T1000 (cell line): ENCODE measurements around the gene TNFAIP2.
"Not testable (repeated sequence)": the region's sequence is repeated elsewhere in the genome, so short reads cannot be mapped to it uniquely, and the experiment has no call there.

ENCODE experiments used
- DNase-seq: peaks from one replicate; lab custom pipeline; 2025; ENCODE audit warnings: mixed read lengths; lab: John Stamatoyannopoulos, UW

Gene TNFAIP2

DNA sequence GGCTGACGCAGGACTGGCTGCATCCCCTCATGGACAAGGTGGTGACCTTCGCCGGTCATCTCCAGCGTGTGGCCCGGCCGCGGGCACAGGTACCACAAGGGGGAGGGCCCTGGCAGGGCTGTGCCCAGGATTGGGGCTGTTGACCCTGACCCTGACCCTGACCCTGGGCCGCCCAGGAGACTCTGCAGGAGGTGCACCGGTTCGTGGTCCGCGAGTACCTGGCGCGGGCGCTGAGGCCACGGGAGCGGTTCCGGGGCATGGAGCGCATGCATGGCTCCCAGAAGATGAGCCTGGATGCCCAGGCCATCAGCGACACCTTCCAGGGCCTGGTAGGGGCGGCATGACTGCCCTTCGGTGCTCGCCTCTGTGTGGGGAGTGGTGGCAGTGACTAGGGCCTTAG, 15.8 kb upstream of the TNFAIP2 start:
- no peak for DNase-seq

DNA sequence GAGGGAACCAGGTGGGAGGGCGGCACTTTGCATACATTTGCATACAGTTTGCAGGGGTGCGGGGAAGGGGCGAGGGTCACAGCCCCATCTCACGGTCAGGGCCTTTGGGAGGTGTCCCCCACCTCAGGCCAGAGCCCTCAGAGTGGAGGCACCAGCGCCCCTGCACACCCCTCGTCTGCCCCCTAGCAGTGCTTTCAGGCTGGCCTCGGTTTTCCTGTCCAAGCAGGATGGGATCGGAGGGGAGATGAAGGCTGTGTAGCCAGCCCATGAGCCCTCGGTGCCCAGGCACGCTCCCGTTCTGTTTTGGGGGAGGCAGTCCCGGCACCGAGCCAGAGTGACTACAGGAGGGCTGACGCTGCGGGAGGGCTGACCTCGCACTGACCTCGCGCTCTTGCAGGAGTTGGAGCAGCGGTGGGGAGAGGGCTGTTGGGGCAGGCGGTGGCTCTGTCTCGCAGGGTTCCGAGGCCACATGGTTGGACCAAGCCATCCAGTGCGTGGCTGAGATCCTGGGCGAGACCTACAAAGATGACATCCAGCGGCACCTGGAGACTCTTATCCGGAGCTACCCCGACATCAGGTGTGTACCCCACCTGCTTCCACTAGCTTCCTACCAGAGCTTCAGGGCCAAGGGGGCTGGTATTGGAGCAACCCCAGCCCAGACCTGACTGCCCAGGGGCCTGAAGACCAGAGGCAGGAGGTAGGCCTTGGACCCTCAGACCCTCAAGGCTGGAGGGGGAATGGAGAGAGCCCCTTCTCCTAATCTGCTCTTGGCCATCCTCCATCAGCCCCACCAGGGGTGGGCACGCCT, 15.1 kb upstream of the TNFAIP2 start:
- DNase-seq, result no peak

DNA sequence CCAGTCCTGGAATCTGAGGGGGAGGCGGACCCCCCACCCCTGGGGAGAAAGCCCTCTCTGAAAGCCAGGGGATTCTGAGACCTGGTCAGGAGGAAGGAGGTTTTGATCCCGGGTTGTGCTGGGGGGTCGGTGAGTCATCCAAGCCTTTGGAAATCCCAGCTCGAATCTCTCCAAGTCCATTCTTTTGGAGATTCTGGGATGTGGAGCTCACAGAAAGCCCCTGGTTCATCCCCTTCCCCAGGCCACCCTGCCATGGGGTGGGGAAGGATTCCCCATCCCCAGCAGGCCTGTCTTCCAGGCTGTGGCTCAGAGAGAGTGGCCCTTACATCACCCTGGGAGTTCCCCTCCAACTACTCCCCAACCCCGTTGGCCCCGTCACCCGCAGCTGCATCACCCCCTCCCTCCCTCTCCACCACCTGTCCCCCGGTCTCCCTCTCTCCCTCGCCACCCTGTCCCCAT, 14.5 kb upstream of the TNFAIP2 start:
- DNase-seq, result no peak

DNA sequence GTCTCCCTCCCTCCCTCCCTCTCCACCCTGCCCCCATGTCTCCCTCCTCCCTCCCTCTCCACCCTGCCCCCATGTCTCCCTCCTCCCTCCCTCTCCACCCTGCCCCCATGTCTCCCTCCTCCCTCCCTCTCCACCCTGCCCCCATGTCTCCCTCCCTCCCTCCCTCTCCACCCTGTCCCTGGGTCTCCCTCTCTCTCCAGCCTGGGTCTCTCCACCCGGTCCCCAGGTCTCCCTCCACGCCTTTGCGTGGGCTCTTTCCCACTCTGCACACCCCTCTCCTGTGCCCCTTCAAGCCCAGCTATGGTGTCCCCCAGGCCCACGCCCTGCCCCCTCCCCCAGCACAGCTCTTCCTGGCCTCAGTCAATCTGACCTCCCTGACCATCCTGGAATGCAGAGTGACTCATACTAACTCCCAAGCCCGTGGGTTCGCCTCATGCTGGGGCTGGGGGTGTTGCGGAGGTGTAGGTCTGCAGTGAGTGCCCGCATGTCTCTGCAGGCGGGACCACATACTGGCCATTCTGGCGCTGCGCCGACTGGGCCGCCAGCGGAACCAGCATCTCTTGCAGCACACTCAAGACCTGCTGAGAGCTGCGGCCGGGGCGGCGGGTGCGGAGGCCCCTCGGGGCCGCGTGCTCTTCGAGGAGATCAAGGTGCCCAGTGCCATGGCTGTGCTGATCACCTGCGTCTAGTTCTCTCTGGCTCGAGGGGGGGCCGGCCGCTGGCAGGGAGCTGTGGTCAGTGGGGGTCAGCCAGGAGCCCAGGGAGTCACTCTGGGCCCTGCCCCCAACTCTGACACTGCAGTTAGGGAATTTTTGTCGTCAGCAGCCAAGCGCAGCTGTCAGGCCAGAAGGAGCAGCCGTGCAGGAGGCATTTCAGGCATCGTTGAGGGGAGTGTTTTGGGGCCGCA, 13.5 kb upstream of the TNFAIP2 start:
- peak; percentile 46 for DNase-seq

DNA sequence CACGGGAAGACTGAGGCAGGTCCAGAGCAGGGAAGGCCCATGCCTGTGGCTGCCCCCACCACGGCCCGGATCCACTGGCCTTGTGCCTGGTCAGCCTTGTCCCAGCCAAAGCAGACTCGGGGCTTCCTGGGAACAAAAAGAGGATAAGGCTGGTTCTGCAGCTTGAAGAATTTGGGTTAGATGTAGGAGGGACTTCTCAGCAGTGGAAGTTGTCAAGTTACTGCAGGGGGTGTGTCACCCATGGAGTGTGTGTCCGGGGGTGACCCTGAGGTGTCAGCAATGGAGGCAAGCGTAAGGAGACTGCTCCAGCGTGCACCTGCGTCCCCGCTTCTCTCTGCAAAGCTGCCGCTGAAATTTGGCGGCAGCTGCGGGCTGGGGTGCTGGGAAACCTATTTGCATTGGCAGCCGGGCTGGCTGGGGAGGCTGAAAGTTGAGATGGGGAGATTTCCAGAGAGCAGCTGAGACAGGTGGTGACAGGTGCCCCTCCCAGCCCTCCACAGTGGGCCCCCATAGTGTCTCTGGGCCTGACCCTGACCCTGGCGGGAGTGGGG, 12.5 kb upstream of the TNFAIP2 start:
- DNase-seq, result no peak

- no peak for DNase-seq
Measured at GRCh38 chr14:103111232-103111868, 11.9 kb upstream of the TNFAIP2 start.

- DNase-seq, result no peak
Measured at GRCh38 chr14:103112400-103113243, 10.6 kb upstream of the TNFAIP2 start.

DNA sequence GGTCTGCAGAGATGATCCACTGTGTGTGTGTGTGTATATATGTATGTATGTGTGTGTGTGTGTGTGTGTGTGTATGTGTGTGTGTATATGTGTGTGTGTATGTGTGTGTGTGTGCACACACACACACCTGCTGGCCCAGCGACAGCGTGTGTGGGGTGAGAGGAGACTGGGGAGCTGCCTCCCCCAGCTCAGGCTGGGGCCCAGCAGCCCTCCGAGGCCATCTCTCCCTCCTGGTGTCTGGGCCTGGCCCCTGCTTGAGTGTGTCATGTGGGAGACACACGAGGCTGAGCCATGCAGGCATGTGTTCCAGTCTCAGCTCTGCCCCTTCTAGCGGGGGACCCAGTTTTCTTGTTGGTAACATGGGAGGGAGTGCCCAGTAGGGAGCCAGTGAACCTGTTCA, 10.0 kb upstream of the TNFAIP2 start:
- no peak for DNase-seq

- no peak for DNase-seq
Measured at GRCh38 chr14:103113774-103114173, 9.5 kb upstream of the TNFAIP2 start.

DNA sequence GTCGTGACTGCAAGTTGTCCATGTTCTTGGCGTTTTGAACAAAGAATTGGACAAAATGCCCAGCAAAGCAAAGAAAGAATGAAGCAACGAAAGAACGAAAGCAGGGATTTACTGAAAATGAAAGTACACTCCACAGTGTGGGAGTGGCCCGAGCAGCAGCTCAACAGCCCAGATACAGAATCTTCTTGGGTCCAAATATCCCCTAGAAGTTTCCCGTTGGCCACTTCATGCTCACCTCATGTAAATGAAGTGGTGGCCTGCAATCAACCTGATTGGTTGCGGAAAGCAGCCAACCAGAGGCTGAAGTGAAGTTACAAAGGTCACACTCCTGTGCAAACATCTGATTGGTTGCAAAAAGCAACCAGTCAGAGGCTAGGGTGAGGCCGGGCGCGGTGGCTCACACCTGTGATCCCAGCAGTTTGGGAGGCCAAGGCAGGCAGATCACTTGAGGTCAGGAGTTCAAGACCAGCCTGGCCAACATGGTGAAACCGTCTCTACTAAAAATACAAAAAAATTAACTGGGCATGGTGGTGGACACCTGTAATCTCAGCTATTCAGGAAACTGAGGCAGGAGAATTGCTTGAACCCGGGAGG, 8.1 kb upstream of the TNFAIP2 start:
- not testable (repeated sequence) for DNase-seq

DNA sequence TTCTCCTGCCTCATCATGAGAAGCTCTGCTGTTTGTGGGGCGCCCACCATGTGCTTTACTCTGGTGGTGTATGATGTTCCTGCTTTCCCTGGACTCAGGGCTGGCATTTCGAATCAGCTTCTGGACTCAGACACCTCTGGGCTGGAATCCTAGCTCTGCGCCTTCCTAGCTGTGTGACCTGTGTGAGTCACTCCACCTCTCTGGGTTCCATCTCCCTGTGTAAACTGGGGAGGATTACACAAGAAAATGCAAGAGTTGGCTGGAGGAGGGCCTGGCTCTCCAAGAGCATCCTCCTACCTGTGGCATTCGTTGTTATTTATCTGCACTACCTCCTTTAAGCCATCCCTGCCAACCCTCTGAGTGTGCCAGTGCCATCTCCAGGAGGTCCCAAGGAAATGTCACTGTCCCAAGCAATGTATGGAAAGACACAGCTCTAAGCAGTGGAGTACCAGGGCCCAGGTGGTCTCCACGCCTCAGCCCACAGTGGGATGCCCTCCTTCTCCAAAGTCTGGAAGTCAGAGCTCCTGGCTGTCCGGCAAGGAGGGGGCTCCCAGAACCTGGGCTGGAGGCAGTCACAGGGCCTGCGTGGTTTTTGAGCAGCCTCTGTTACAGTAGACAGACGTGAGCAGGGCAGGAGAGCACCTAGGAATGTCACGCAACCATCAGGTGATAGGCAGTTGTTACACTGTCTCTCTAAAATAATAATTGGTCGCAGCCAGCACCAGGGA, 7.3 kb upstream of the TNFAIP2 start:
- no peak for DNase-seq

- no peak for DNase-seq
Measured at GRCh38 chr14:103116636-103117035, 6.6 kb upstream of the TNFAIP2 start.

- not testable (repeated sequence) for DNase-seq
Measured at GRCh38 chr14:103117499-103117898, 5.8 kb upstream of the TNFAIP2 start.

DNA sequence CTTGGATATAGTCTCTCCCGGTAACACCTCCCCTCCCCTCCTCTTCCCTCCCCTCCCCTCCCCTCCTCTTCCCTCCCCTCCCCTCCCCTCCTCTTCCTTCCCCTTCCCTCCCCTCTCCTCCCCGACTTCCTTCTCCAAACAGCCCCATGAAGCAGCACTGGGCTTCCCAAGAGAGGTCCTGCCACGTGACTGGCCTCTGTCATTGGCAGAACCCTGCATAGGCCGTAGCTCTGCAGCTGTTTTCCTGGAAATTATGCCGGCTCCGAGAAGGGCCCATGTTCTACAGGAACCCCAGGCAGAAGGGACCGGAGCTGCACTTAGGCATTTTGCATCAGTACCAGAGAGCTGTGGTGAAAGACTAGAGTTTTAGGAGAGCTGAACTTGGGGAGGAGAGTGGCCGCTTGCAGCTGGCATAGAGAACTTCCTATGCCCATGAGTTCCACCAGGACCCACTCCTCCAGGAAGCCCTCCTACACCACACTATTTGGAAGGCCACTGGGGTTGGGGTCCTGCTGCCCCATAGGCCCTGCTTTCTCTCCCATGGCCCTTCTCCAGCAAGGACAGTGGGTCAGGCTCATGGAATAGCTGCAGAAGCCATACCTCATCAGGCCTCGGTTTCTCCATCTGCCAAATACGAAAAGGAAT, 5.1 kb upstream of the TNFAIP2 start:
- DNase-seq, result no peak

GRCh38 chr14:103118663-103119404, 4.4 kb upstream of the TNFAIP2 start:
- no peak for DNase-seq

- DNase-seq, result not testable (repeated sequence)
Measured at GRCh38 chr14:103119527-103119926, 3.7 kb upstream of the TNFAIP2 start.

- DNase-seq, result no peak
Measured at GRCh38 chr14:103121121-103121845, 2.0 kb upstream of the TNFAIP2 start.
